Small intestine (tissue), 7 donors: ENCODE results near the gene PARD3B. TPM values are rescaled to one million over a fixed set of nuclear protein-coding genes. Genes with fewer than 3 reads are reported as not detected.

ENCODE experiments used
- DNase-seq, 2 donors: peaks; one replicate each; pipeline versions ENCODE4 v3.0.0 to v3.0.0-alpha.2; 2013
- FAIRE-seq: peaks from 2 replicates; lab custom pipeline; 2012; peaks lifted over from hg19 to GRCh38; lab: Jason Lieb, UNC
- H3K27ac ChIP-seq, 3 donors: one replicate each; pipeline ENCODE4 v1.5.1; 2013; ENCODE audit warnings: low read length in 2 of 3, mild to moderate bottlenecking in 2 of 3, control low read depth in 1 of 3, inconsistent platforms in 1 of 3, low read depth in 1 of 3, moderate library complexity in 1 of 3
- H3K27me3 ChIP-seq, 3 donors: one replicate each; pipeline ENCODE4 v1.6.1; 2013; ENCODE audit warnings: low read length in 3 of 3, inconsistent platforms in 1 of 3; ENCODE audit not compliant: control insufficient read depth in 3 of 3, insufficient read depth in 3 of 3
- H3K36me3 ChIP-seq, 3 donors: one replicate each; pipeline ENCODE4 v1.6.1; 2013; ENCODE audit warnings: low read length in 3 of 3, inconsistent platforms in 1 of 3, low read depth in 1 of 3, mild to moderate bottlenecking in 1 of 3, moderate library complexity in 1 of 3; ENCODE audit not compliant: control insufficient read depth in 3 of 3, insufficient read depth in 2 of 3
- H3K4me1 ChIP-seq, 3 donors: one replicate each; pipeline ENCODE4 v1.6.1; 2013; ENCODE audit warnings: low read length in 2 of 3, inconsistent platforms in 1 of 3, low read depth in 1 of 3, mild to moderate bottlenecking in 1 of 3, moderate library complexity in 1 of 3; ENCODE audit not compliant: control insufficient read depth in 3 of 3, insufficient read depth in 2 of 3
- H3K4me3 ChIP-seq, 3 donors: one replicate each; pipeline ENCODE4 v1.5.1; 2013; ENCODE audit warnings: low read length in 3 of 3, control low read depth in 1 of 3, inconsistent platforms in 1 of 3, low read depth in 1 of 3, mild to moderate bottlenecking in 1 of 3, moderate library complexity in 1 of 3
- H3K9me3 ChIP-seq, 2 donors: one replicate each; pipeline ENCODE4 v1.6.1; 2013; ENCODE audit warnings: low read depth in 1 of 2, low read length in 1 of 2; ENCODE audit not compliant: control insufficient read depth in 2 of 2, insufficient read depth in 1 of 2
- WGBS, 3 donors: extraction: QIAGEN DNeasy Blood & Tissue Kit; methylation state at CpG; one replicate each; pipeline ENCODE4 v1.1.7; 2013; 5-methylcytosine and 5-hydroxymethylcytosine counted together
- polyA plus RNA-seq, 4 donors: library from polyadenylated mRNA; stranded (reverse) in 3 of 4; unstranded in 1 of 4; fragments of 200-250 nt in 3 of 4; fragments of 120-200 nt in 1 of 4; gene quantifications; one replicate each; pipeline versions ENCODE4 v1.2.1 to v1.2.3, GENCODE V29; 2013
- donor health status: healthy with polysubstance abuse.
- donor health status: control.
- donor health status: control.
- donor health status: Bipolar disorder and iron deficiency.
- donor health status: healthy.

The PARD3B gene
- polyA plus RNA-seq, 4 donors = 2.8 to 10.7 (median 3.6) TPM

DNA sequence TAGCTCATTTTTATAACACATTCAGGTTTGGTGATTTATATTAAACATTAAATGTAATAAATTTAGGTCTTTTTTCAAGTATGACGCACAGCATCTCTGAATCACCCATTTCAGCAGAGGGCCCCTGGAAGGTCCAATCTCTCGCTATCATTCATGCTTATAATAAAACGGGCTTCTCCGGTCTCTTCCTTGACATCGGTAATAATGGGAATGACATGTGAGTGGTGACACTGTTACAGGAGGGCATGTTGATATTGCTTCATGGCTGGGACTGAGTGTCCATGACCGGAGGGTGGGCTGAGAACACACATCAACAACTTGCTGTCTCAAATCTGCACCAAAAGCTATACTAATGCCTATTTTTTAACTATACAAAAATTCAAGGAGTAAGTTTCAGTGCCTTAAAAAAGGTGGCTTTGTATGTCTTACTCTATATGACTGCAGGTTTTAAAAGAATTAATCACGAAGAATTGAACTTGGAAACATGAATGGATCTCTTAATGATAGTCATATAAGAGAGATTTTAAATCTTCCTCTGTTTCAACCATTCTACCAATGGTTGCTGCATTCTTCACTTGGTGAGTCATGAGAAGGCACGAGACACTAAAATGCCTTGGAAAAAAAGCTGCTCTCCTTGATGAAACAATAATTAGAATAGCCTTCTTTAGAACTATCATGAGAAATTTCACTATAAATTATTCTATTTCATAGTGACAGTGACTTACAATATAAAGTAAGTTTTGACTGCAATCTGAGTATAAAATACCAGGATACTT, 1035.1 kb downstream of the PARD3B start:
- Histone ChIP-seq H3K9me3 (no peaks in the 10 kb centered on the region), H3K4me1 (no peaks in the 10 kb centered on the region), H3K36me3 (no peaks in the 10 kb centered on the region), H3K27ac (no peak overlapping the region), H3K27me3 (no peaks in the 10 kb centered on the region), H3K4me3 (no peak overlapping the region)
- WGBS, 3 donors = 89 to 94% (median 91%) methylated on average over 8 of the region's 8 CpGs
- FAIRE-seq (no peak), DNase-seq (no peak)

DNA sequence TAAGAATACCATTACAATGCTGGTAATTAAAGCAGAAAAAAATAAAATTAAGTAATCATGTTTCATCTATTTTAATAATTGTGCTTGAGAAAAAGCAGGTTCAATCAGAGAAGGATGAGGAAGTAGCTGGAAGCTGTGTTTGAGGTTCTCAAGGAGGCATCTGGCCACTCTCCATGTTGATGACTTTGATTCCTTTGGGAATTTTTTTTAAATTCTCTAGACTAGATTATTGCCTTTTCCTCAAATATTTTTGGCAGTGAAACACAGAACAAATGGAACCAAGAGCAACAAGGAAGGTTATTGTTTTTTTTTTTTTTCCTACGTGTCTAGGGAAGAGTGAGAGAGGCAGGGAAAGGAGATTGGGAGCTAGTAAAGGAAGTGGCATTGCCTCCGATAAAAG, 1037.1 kb downstream of the PARD3B start:
- WGBS, 3 donors = 78 to 97% (median 89%) methylated on average over 2 of the region's 2 CpGs
- no peak for FAIRE-seq

DNA sequence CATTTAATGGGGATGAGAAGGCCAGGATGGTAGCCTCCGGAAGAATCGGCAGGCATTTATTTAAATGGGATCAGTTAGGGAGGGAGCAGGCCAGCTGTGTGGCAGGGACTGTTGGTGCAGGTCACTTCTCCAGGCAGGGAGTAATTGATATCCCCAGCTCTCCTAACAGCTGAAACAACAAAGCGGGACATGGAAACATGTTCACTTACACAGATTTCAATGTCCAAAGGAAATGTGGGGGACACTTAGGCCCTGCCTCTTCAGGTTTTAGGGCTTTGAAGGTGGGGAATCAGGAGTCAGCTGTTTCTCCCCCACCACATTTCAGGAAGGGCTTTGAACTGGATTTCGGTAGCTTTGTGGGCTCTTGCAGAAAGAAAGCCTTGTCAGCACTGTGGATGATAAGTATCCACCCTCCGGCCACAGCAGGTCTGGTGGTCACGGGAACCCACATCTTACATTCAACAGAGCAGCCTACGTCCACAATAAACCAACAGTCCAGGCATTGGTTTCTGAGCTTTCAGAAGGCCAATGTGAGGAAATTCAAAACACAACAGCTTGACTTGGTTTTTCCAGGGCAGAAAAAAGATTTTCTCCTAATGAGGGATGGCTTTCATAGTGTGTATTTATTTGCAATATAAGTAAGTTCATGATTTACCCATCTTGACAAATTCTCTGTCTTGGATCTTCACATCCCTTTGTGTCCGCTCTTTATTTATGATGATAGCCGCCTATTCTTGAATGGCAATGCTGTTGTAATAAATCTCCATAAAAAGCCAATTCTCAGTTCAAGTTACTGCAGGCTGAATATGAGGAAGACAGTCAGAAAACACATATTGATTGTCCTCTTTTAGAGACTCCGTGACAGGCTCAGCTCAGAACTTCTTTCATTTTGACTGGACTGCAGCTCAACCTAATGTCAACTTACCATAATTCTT, 1040.4 kb downstream of the PARD3B start:
- 79 to 86% (median 80%) methylated on average over 10 of the region's 10 CpGs for WGBS, 3 donors
- FAIRE-seq (no peak), DNase-seq (no peak)
- Histone ChIP-seq H3K4me1 (no peaks in the 10 kb centered on the region), H3K36me3 (no peaks in the 10 kb centered on the region), H3K27ac (no peak overlapping the region), H3K4me3 (no peak overlapping the region), H3K27me3 (no peaks in the 10 kb centered on the region), H3K9me3 (no peaks in the 10 kb centered on the region)

More for the DNA sequence above, 1037.1 kb downstream of the PARD3B start:
- DNase-seq = no peak
- Histone ChIP-seq H3K27me3 (no peaks in the 10 kb centered on the region), H3K27ac (no peak overlapping the region), H3K4me1 (no peaks in the 10 kb centered on the region), H3K36me3 (no peaks in the 10 kb centered on the region), H3K4me3 (no peak overlapping the region), H3K9me3 (no peaks in the 10 kb centered on the region)

DNA sequence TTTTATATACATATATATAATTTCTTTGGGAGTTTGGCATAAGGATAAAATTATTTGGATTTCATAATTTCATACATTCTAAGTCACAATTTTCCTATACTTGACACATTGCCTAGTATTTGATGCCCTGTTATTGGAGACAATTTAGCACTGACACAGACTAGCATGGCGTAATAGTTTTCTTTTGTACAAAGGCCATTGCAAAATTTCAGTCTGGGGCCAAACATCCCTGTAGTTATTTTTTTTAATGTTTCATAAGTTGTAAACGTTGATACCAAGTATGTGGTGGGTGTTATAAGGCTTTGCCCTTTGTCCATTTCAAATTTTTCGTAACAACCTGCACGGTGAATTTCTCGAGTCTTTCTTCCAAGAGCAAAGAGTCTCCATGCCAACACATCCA, 1041.4 kb downstream of the PARD3B start:
- 85 to 93% (median 91%) methylated on average over 5 of the region's 5 CpGs for WGBS, 3 donors
- no peaks in the 10 kb centered on the region for H3K36me3 ChIP-seq
- H3K27ac ChIP-seq = no peak overlapping the region
- DNase-seq (no peak), FAIRE-seq (no peak)
- H3K27me3 ChIP-seq = no peaks in the 10 kb centered on the region
- no peak overlapping the region for H3K4me3 ChIP-seq
- H3K9me3 ChIP-seq = no peaks in the 10 kb centered on the region
- H3K4me1 ChIP-seq = no peaks in the 10 kb centered on the region

DNA sequence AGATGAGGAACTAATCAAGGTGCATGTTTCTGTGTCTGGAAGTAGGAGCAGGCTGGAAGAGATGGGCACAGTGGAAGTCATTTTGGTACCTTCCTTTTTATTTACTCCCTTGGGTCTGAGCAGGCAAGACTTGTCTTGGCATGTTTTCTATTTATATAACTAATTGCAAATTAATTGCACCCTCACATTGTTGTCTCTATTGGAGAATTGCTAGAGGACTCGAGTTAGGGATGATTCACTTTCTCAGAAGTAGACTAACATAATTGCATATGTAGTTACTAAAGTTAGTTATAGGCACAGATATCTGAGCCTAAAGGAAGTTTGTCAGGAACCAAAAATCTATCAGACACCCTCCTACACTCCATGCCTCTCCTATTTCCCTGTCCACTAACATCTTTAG, 1044.2 kb downstream of the PARD3B start:
- no peak for FAIRE-seq
- no peak overlapping the region for H3K27ac ChIP-seq
- no peaks in the 10 kb centered on the region for H3K36me3 ChIP-seq
- DNase-seq = no peak
- H3K9me3 ChIP-seq = no peaks in the 10 kb centered on the region
- H3K4me3 ChIP-seq = no peak overlapping the region
- 39 to 48% (median 44%) methylated on average over 1 of the region's 1 CpG for WGBS, 3 donors
- no peaks in the 10 kb centered on the region for H3K27me3 ChIP-seq
- no peaks in the 10 kb centered on the region for H3K4me1 ChIP-seq

DNA sequence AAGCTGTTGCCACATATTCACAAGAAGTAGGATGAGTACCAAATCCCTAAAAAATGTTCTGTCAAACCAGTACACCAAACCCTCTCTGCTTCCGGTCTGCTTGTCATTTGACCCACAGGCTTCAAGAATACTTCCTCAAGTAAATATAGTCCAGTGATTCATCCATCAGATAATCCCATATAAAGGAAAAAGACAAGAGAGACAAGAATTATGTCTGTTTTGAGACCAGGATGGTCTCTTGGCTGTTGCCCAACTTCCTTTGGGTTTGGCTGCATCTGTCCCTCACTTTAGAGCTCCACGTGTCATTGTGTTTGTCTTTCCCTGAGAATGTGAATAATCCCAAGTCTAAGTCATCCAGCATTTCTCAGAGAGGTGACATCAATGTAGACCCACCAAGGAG, 1045.5 kb downstream of the PARD3B start:
- no peaks in the 10 kb centered on the region for H3K36me3 ChIP-seq
- no peak overlapping the region for H3K27ac ChIP-seq
- H3K4me3 ChIP-seq = no peak overlapping the region
- H3K27me3 ChIP-seq = no peaks in the 10 kb centered on the region
- FAIRE-seq (no peak), DNase-seq (no peak)
- H3K4me1 ChIP-seq = no peaks in the 10 kb centered on the region
- 80 to 88% (median 87%) methylated on average over 2 of the region's 2 CpGs for WGBS, 3 donors
- H3K9me3 ChIP-seq = no peaks in the 10 kb centered on the region

DNA sequence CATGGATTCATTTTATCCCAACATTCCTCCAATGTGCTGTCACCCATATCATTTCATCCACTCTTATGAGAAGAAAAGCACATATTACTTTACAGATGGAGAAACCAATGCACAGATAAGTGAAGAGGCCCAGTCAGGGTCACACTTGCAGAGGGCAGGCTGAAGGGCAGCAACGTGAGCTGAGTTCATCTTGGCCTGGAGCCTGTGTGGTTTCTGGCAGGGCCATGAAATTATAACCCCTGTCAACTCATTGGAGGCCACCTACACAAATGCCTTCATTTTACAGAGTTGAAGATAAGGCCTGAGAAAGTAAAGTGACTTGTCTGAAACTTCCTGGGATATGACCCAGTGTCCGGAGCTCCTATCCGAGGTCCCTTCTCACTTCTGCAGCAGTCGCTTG, 1048.6 kb downstream of the PARD3B start:
- no peaks in the 10 kb centered on the region for H3K4me1 ChIP-seq
- no peaks in the 10 kb centered on the region for H3K27me3 ChIP-seq
- FAIRE-seq (no peak), DNase-seq (peak in 1 of 2 donors; percentile 9)
- no peak overlapping the region for H3K4me3 ChIP-seq
- H3K36me3 ChIP-seq = no peaks in the 10 kb centered on the region
- H3K27ac ChIP-seq = no peak overlapping the region
- 79 to 87% (median 83%) methylated on average over 4 of the region's 4 CpGs for WGBS, 3 donors
- H3K9me3 ChIP-seq = no peaks in the 10 kb centered on the region

DNA sequence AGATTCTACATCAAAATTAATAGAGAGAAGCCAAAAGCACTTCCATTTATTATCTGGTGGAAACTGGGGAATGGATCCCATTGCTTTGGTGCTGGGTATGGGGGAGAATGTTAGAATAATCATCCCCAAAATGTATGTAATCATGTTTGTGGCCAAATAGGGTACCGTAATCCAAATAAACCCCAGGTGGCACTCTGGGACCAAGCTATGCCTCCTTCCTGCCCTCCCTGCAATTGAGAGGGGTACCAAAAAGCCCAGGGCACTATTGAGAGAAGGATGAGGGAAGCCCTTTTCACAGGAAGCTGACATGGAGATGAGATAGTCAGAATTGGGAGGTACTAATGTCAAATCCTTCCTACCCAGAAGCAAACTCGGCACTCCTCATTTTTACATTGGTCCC, 1051.3 kb downstream of the PARD3B start:
- H3K4me3 ChIP-seq = no peak overlapping the region
- 92 to 96% (median 94%) methylated on average over 2 of the region's 2 CpGs for WGBS, 3 donors
- no peak overlapping the region for H3K27ac ChIP-seq
- no peaks in the 10 kb centered on the region for H3K36me3 ChIP-seq
- DNase-seq (no peak), FAIRE-seq (no peak)
- no peaks in the 10 kb centered on the region for H3K27me3 ChIP-seq
- peaks cover 0 to 4% of the 10 kb centered on the region in 2 donors for H3K9me3 ChIP-seq
- H3K4me1 ChIP-seq = no peaks in the 10 kb centered on the region
